ENCODE measurements around the gene CAPN10. TPM values are rescaled to one million over a fixed set of nuclear protein-coding genes. Genes with fewer than 3 reads are reported as not detected.

The CAPN10 gene
- total RNA-seq, 1 donor from 2014 or later, result 67.2 TPM

GRCh38 chr2:240593703-240594451 is 7.3 kb downstream of the CAPN10 start:
- H3K27me3 Mint-ChIP-seq, result no peaks in the 10 kb centered on the region
- no peaks in the 10 kb centered on the region for H3K9me3 Mint-ChIP-seq (ENCODE audit: low read depth)
- H3K4me1 Mint-ChIP-seq (ENCODE audit: low read depth), result no peaks in the 10 kb centered on the region
- no peaks in the 10 kb centered on the region for H3K36me3 Mint-ChIP-seq (ENCODE audit: insufficient read depth)
- no peak for DNase-seq (ENCODE audit: low spot score, unreplicated experiment)
- H3K4me3 Mint-ChIP-seq (ENCODE audit: low read depth), result no peak overlapping the region
- TF ChIP-seq CTCF (IDR thresholded peaks at IDR 0.05; ENCODE audit: unreplicated experiment), result no peak
- no peak overlapping the region for H3K27ac Mint-ChIP-seq

- DNase-seq (ENCODE audit: low spot score, unreplicated experiment), result no peak
- TF ChIP-seq CTCF (IDR thresholded peaks at IDR 0.05; ENCODE audit: unreplicated experiment), result no peak
- no peaks in the 10 kb centered on the region for H3K9me3 Mint-ChIP-seq (ENCODE audit: low read depth)
Observed at GRCh38 chr2:240594511-240595380, 8.2 kb downstream of the CAPN10 start.

GRCh38 chr2:240595381-240596079 is 9.0 kb downstream of the CAPN10 start:
- Mint-ChIP-seq H3K36me3 (ENCODE audit: insufficient read depth) (peaks cover 2% of the 10 kb centered on the region), H3K4me3 (ENCODE audit: low read depth) (no peak overlapping the region), H3K4me1 (ENCODE audit: low read depth) (no peaks in the 10 kb centered on the region), H3K9me3 (ENCODE audit: low read depth) (no peaks in the 10 kb centered on the region), H3K27ac (no peak overlapping the region), H3K27me3 (no peaks in the 10 kb centered on the region)
- no peak for DNase-seq (ENCODE audit: low spot score, unreplicated experiment)
- peak; percentile 27 for TF ChIP-seq CTCF (IDR thresholded peaks at IDR 0.05; ENCODE audit: unreplicated experiment)

More at GRCh38 chr2:240594511-240595380, 8.2 kb downstream of the CAPN10 start:
- H3K4me1 Mint-ChIP-seq (ENCODE audit: low read depth), result no peaks in the 10 kb centered on the region
- H3K36me3 Mint-ChIP-seq (ENCODE audit: insufficient read depth), result no peaks in the 10 kb centered on the region
- no peaks in the 10 kb centered on the region for H3K27me3 Mint-ChIP-seq
- no peak overlapping the region for H3K4me3 Mint-ChIP-seq (ENCODE audit: low read depth)
- no peak overlapping the region for H3K27ac Mint-ChIP-seq

- no peaks in the 10 kb centered on the region for H3K9me3 Mint-ChIP-seq (ENCODE audit: low read depth)
- H3K4me3 Mint-ChIP-seq (ENCODE audit: low read depth), result no peak overlapping the region
- H3K4me1 Mint-ChIP-seq (ENCODE audit: low read depth), result no peaks in the 10 kb centered on the region
- DNase-seq (ENCODE audit: low spot score, unreplicated experiment), result no peak
- no peak overlapping the region for H3K27ac Mint-ChIP-seq
- peaks cover 2% of the 10 kb centered on the region for H3K36me3 Mint-ChIP-seq (ENCODE audit: insufficient read depth)
- no peaks in the 10 kb centered on the region for H3K27me3 Mint-ChIP-seq
- TF ChIP-seq CTCF (IDR thresholded peaks at IDR 0.05; ENCODE audit: unreplicated experiment), result no peak
Observed at GRCh38 chr2:240596080-240596460, 9.5 kb downstream of the CAPN10 start.

- peaks cover 2% of the 10 kb centered on the region for H3K36me3 Mint-ChIP-seq (ENCODE audit: insufficient read depth)
- H3K4me3 Mint-ChIP-seq (ENCODE audit: low read depth), result no peak overlapping the region
- TF ChIP-seq CTCF (IDR thresholded peaks at IDR 0.05; ENCODE audit: unreplicated experiment), result no peak
- no peak for DNase-seq (ENCODE audit: low spot score, unreplicated experiment)
- no peaks in the 10 kb centered on the region for H3K9me3 Mint-ChIP-seq (ENCODE audit: low read depth)
- no peak overlapping the region for H3K27ac Mint-ChIP-seq
- no peaks in the 10 kb centered on the region for H3K4me1 Mint-ChIP-seq (ENCODE audit: low read depth)
- H3K27me3 Mint-ChIP-seq, result no peaks in the 10 kb centered on the region
Observed at GRCh38 chr2:240596491-240596931, 10.0 kb downstream of the CAPN10 start.
